Measurements from ENCODE around the gene PKN1. TPM values are rescaled to one million over a fixed set of nuclear protein-coding genes. Genes with fewer than 3 reads are reported as not detected.
"Not testable (repeated sequence)": the region's sequence is repeated elsewhere in the genome, so short reads cannot be mapped to it uniquely, and the experiment has no call there.

Gene PKN1
- total RNA-seq, 1 donor from 2014 or later = 151 TPM

DNA sequence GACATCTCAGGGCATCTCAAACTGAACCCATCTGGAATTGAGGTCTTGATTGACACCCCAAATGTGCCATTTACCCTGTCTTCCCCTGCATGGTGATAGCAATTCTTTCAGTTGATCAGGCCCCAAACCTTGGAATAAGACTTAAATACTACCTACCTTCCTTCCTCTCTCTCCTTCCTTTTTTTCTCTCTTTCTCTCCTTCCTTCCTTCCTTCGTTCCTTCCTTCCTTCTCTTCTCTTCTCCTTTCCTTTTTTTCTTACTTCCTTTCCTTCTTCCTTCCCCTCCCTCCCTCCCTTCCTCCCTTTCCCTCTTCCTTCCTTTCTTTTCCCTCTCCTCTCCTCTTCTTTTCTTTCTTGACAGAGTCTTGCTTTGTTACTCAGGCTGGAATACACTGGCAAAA is 70.2 kb downstream of the PKN1 start:
- no peak for DNase-seq (ENCODE audit: extremely low spot score, unreplicated experiment)
- H3K4me3 Mint-ChIP-seq (ENCODE audit: unreplicated experiment) = no peak overlapping the region
- no peak overlapping the region for H3K27ac Mint-ChIP-seq (ENCODE audit: unreplicated experiment)
- H3K36me3 Mint-ChIP-seq (ENCODE audit: unreplicated experiment) = no peaks in the 10 kb centered on the region
- no peaks in the 10 kb centered on the region for H3K9me3 Mint-ChIP-seq (ENCODE audit: unreplicated experiment)
- H3K27me3 Mint-ChIP-seq (ENCODE audit: unreplicated experiment) = no peaks in the 10 kb centered on the region
- TF ChIP-seq, protein P1, sequence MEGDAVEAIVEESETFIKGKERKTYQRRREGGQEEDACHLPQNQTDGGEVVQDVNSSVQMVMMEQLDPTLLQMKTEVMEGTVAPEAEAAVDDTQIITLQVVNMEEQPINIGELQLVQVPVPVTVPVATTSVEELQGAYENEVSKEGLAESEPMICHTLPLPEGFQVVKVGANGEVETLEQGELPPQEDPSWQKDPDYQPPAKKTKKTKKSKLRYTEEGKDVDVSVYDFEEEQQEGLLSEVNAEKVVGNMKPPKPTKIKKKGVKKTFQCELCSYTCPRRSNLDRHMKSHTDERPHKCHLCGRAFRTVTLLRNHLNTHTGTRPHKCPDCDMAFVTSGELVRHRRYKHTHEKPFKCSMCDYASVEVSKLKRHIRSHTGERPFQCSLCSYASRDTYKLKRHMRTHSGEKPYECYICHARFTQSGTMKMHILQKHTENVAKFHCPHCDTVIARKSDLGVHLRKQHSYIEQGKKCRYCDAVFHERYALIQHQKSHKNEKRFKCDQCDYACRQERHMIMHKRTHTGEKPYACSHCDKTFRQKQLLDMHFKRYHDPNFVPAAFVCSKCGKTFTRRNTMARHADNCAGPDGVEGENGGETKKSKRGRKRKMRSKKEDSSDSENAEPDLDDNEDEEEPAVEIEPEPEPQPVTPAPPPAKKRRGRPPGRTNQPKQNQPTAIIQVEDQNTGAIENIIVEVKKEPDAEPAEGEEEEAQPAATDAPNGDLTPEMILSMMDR (IDR thresholded peaks at IDR 0.05) = no peak
- H3K4me1 Mint-ChIP-seq (ENCODE audit: unreplicated experiment) = peaks cover 33% of the 10 kb centered on the region

DNA sequence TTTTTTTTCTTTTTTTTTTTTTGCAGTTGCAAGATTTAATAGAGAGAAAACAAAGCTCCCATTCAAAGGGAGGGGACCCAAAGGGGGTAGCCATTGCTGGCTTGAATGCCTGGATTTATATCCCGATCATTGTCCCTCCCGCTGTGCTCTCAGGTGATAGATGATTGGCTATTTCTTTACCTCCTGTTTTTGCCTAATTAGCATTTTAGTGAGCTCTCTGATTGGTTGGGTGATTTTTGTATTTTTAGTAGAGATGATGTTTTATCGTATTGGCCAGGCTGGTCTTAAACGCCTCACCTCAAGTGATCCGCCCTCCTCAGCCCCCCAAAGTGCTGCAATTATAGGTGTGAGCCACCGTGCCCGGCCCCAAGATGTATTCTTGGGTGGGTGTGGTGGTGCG is 71.5 kb downstream of the PKN1 start:
- H3K27me3 Mint-ChIP-seq (ENCODE audit: unreplicated experiment); DNase-seq (ENCODE audit: extremely low spot score, unreplicated experiment); H3K9me3 Mint-ChIP-seq (ENCODE audit: unreplicated experiment); H3K36me3 Mint-ChIP-seq (ENCODE audit: unreplicated experiment); H3K4me3 Mint-ChIP-seq (ENCODE audit: unreplicated experiment): not testable (repeated sequence)
- peaks cover 37% of the 10 kb centered on the region for H3K4me1 Mint-ChIP-seq (ENCODE audit: unreplicated experiment)
- H3K27ac Mint-ChIP-seq (ENCODE audit: unreplicated experiment) = peak overlapping the region; percentile 14

DNA sequence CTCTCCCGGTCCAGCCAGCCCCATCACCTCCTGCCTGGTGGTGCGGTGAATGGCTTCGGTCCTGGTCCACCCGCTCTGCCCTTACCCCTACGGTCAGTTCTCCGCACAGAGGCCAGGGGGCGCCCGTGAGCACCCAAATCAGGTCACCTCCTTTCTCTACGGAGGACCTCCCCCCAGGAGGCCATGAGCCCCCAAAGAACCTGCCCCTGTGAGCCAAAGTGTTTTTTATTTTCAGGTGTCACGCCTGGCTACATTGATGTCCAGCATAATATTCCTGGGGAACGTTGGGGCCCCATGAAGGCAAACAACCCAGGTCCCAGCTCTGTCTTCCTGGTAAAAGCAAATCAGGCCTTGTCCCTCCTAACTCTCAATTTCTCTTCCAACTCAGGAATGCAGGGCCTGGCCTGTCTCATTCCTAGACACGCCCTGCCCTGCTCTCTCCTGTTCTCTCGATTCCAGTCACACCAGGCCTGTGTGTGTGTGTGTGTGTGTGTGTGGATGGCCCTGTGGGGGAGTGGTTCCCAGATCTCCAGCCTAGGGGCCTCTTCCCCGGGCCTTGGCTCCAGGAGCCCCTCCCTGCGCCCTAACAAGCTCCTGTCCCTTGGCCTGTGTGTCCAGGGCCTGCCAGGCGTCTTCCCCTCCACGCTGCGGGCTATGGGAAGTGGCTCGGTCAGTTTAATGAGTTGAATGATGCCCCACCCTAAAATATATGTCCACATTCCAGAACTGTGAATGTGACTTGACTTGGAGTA is 72.6 kb downstream of the PKN1 start:
- Mint-ChIP-seq H3K4me1 (ENCODE audit: unreplicated experiment) (peaks cover 44% of the 10 kb centered on the region), H3K4me3 (ENCODE audit: unreplicated experiment) (no peak overlapping the region), H3K36me3 (ENCODE audit: unreplicated experiment) (no peaks in the 10 kb centered on the region), H3K27ac (ENCODE audit: unreplicated experiment) (peak overlapping the region; percentile 95), H3K27me3 (ENCODE audit: unreplicated experiment) (no peaks in the 10 kb centered on the region), H3K9me3 (ENCODE audit: unreplicated experiment) (no peaks in the 10 kb centered on the region)
- DNase-seq (ENCODE audit: extremely low spot score, unreplicated experiment) = peak; percentile 90
- TF ChIP-seq, protein P1 (IDR thresholded peaks at IDR 0.05) = peak; percentile 74

DNA sequence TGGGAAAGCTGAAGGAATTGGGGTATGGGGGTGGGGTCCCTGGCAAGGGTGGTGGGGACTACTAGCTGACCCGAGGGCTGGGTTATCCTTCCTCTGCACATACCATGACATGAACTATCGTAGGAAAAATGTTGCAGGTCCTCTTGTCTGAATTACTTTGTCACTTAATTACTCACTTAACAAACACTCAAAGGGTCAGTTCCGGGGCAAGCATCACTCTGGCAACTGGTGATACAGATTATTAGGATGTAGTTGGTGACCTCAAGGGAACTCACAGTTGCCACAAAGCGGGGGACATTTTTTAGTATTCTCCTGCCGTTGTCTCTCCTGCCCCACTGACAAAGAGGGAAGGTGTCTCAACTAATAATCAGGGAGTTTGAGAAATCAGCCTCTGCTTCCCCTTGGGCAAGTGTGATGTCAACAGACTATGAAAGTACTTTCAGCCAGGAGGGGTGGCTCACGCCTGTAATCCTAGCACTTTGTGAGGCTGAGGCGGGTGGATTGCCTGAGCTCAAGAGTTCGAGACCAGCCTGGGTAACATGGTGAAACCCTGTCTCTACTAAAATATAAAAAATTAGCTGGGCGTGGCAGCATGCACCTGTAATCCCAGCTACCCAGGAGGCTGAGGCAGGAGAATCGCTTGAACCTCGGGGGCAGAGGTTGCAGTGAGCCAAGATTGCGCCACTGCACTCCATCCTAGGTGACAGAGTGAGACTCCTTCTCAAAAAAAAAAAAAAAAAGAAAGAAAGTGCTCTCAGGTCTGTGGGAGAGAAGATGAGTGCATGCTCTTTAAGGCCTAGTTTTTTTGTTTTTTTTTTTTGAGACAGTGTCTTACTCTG is 74.8 kb downstream of the PKN1 start:
- peaks cover 47% of the 10 kb centered on the region for H3K4me1 Mint-ChIP-seq (ENCODE audit: unreplicated experiment)
- TF ChIP-seq, protein P1 (IDR thresholded peaks at IDR 0.05) = no peak
- H3K9me3 Mint-ChIP-seq (ENCODE audit: unreplicated experiment) = no peaks in the 10 kb centered on the region
- peak overlapping the region; percentile 95 for H3K27ac Mint-ChIP-seq (ENCODE audit: unreplicated experiment)
- DNase-seq (ENCODE audit: extremely low spot score, unreplicated experiment) = no peak
- no peaks in the 10 kb centered on the region for H3K27me3 Mint-ChIP-seq (ENCODE audit: unreplicated experiment)
- H3K4me3 Mint-ChIP-seq (ENCODE audit: unreplicated experiment) = no peak overlapping the region
- no peaks in the 10 kb centered on the region for H3K36me3 Mint-ChIP-seq (ENCODE audit: unreplicated experiment)

DNA sequence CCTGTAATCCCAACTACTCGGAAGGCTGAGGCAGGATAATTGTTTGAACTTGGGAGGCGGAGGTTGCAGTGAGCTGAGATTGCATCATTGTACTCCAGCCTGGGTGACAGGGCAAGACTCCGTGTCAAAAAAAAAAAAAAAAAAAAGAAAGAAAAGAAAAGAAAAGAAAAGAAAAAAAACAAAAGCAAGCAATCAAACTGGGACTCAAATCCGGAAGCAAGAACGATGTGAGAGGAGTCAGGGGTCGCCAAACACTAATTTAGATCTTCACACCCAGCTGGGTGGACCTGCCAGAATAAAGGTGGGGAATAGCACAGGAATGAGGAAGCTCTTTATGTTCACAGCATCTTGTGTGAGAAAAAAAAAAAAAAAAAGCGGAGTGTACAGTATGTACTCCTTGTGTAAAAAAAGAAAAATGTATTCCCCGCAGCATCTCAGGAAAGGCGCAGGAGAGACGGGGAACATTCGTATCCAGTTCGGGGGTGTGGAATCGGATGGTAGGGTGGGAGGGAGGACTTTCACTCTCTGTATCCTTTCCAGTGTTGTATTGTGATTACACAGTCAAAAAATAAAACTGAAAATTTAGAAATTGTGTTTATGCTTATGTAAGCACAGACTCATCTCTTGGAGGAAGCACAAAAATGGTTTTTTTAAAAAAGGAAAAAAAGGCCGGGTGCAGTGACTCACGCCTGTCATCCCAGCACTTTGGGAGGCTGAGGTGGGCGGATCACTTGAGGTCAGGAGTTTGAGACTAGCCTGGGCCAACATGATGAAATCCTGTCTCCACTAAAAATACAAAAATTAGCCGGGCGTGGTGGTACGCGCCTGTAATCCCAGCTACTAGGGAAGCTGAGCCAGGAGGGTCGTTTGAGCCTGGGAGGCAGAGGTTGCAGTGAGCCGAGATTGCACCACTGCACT is 77.5 kb downstream of the PKN1 start:
- Mint-ChIP-seq H3K36me3 (ENCODE audit: unreplicated experiment) (peaks cover 12% of the 10 kb centered on the region), H3K9me3 (ENCODE audit: unreplicated experiment) (no peaks in the 10 kb centered on the region), H3K4me1 (ENCODE audit: unreplicated experiment) (peaks cover 50% of the 10 kb centered on the region), H3K27ac (ENCODE audit: unreplicated experiment) (peak overlapping the region; percentile 96), H3K4me3 (ENCODE audit: unreplicated experiment) (peak overlapping the region; percentile 46), H3K27me3 (ENCODE audit: unreplicated experiment) (no peaks in the 10 kb centered on the region)
- DNase-seq (ENCODE audit: extremely low spot score, unreplicated experiment) = no peak
- TF ChIP-seq, protein P1 (IDR thresholded peaks at IDR 0.05) = no peak

Measured in osteocyte (in vitro differentiated cells).